A549 (cell line): ENCODE measurements around the gene FTSJ1.

ENCODE experiments used
- CEBPB ChIP-seq, 2 experiments: fragments of >200 bp in 1 of 2; sonication (Bioruptor Twin) in 1 of 2; formaldehyde crosslinking in 1 of 2; IDR thresholded peaks; 2 replicates each; pipeline ENCODE4 v1.6.1; 2012 to 2016
- CHD4 ChIP-seq: fragments of 200-600 bp; sonication (generic); IDR thresholded peaks from 2 replicates; pipeline ENCODE4 v1.6.1; 2016; ENCODE audit warnings: antibody characterized with exemption, mild to moderate bottlenecking, borderline replicate concordance
- CTCF ChIP-seq: fragments of >200 bp; sonication (Bioruptor Twin); formaldehyde crosslinking; IDR thresholded peaks from 3 replicates; pipeline ENCODE4 v1.5.1; 2016
- JUNB ChIP-seq: fragments of >200 bp; sonication (Bioruptor Twin); formaldehyde crosslinking; IDR thresholded peaks from 2 replicates; pipeline ENCODE4 v1.6.1; 2016
- MAFK ChIP-seq: fragments of 450-650 bp; IDR thresholded peaks from 2 replicates; pipeline ENCODE4 v1.6.1; 2014; ENCODE audit not compliant: partially characterized antibody
- POLR2A ChIP-seq: IDR thresholded peaks from 2 replicates; pipeline ENCODE4 v1.6.1; 2012; ENCODE audit warnings: mild to moderate bottlenecking, low read length
- REST ChIP-seq: fragments of 200-600 bp; sonication (generic); IDR thresholded peaks from 2 replicates; pipeline ENCODE4 v1.6.1; 2016; ENCODE audit warnings: antibody characterized with exemption, mild to moderate bottlenecking, moderate library complexity
- SREBF2 ChIP-seq: fragments of 450-650 bp; IDR thresholded peaks from 2 replicates; pipeline ENCODE4 v1.6.1; 2014; ENCODE audit warnings: mild to moderate bottlenecking, moderate library complexity
- ZNF302 ChIP-seq: fragments of 250-450 bp; sonication (Bioruptor Pico); IDR thresholded peaks from 2 replicates; pipeline ENCODE4 v1.9.0; 2021; ENCODE audit warnings: inconsistent platforms, mild to moderate bottlenecking, moderate library complexity
- ZSCAN20 ChIP-seq: fragments of 250-450 bp; sonication (Bioruptor Pico); IDR thresholded peaks from 2 replicates; pipeline ENCODE4 v1.8.0; 2022; ENCODE audit warnings: mild to moderate bottlenecking, moderate library complexity

GRCh38 chrX:48460606-48461005, 15.4 kb upstream of the FTSJ1 start:
- TF ChIP-seq POLR2A = no peak
- TF ChIP-seq CTCF = no peak
- TF ChIP-seq ZSCAN20 (CRISPR knock-in tag) = no peak
- TF ChIP-seq ZNF302 (CRISPR knock-in tag) = no peak
- TF ChIP-seq SREBF2 = no peak
- TF ChIP-seq JUNB = no peak
- TF ChIP-seq CEBPB (IDR thresholded peaks at IDR 0.05) = no peak
- no peak for TF ChIP-seq REST
- TF ChIP-seq MAFK = no peak
- no peak for TF ChIP-seq CHD4
